CD4-positive, alpha-beta T cell treated with Interleukin-10 for 1 hour (primary cell): ENCODE measurements around the gene PLA2G3.

Experiments used
- DNase-seq: peaks from one replicate; pipeline ENCODE4 v3.0.0-alpha.2; 2020

Gene PLA2G3

DNA sequence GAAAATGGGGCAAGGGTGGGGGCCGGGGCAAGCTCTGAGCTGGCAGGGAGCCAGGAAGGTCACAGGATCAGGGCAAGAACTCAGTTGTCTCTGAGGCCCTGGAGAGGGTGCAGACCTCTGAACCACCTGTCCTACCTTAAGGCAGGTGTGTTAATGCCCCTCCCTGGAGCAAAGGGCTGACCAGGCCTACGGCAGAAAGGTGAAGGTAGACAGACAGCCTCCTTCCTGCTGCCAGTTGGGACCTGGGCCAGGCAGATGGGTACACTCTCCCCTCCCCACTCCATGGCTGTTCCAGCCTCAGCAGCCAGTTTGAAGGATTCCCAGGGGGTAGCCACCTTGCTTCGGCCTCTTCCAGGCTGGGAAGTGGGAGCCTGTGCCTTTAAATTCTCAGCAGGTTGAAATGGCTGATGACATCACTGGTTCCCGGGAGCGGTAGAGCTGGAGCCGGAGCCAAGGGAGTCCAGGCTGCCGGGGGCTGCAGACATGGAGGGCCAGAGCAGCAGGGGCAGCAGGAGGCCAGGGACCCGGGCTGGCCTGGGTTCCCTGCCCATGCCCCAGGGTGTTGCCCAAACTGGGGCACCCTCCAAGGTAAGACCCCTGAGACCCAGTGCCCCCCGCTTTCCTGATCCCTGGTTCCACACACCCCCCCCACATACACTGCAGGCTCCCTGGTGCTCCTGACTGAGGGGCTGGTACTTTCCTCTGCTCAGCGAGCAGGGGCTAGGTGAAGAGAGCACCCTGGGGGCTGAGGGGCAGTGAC is 17.6 kb downstream of the PLA2G3 start, which contains the start of gene INPP5J:
TSS of gene INPP5J (plus strand) at position 435 of the 760 bp plus-strand sequence. CDS start at position 484, 49 bp downstream.
- DNase-seq, result no peak

DNA sequence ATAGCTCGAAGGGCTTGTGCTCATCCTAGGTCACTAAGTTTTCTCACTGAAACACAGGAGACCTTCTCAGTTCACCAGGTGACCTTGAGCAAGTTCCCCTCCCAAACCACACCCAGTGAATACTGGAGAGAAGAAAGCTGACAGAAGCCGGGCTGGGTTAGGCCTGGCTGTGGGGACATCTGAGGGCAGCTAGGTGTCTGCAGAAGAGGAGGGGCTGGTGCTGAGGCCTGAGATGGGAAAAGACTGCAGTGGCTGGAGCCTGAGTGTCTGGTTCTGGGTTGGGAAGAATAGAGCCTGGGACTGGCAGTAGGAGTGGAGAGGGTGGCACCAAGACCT is 18.1 kb downstream of the PLA2G3 start:
- DNase-seq, result no peak

DNA sequence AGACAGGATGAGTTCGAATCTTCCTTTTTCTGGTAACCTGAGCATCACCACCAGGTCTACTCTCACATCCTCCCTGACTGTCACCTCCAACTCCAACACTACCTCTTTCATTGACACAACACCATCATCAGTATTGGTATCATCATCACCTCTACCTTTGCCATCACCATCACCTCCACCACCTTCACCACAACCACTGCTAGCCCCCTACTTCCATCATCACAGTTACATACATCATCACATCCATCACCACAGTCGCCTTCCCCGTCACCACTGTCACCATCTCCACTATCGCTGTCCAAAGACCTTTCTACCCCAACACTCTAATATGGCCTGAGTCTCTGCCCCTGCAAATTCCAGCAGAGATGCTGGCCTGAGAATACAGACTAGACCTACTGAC is 18.9 kb downstream of the PLA2G3 start:
- no peak for DNase-seq

DNA sequence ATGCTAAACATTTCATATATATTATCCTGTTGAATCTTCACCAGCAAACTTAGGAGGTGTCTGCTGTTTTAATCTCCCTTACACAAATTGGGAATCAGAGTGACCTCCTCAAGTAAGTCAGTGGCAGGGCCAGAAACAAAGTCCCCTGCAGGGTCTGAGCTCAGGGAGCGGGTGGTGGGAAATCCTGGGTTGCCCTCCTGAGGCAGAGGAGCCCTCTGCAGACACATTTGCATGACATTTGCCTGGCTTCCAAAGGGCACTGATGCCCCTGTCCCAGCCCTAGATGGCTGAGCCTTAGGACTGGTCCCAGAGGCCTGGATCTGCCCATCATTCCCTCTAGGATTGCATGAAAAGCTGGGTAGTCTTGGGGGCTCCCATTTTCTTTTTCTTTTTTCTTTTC is 19.7 kb downstream of the PLA2G3 start:
- no peak for DNase-seq

DNA sequence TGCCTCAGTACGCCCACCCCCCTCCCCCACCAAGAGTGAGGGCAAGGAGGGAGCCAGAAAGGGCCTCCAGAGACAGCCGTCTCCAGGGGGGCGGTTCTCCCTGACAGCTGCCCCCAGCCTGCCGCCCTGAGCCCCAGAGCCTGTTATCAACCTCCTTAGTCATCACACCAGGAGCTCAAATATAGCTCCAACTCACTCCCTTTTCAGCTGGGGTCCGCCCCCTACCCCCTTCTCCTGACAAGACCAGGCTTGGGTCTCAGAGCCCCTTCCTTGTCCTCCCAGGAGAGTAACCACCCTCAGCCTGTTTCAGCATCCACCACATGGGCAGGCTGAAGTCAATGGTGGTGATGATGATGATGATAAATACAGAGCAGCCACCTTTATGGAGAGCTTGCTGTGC is 20.1 kb downstream of the PLA2G3 start:
- DNase-seq, result no peak

DNA sequence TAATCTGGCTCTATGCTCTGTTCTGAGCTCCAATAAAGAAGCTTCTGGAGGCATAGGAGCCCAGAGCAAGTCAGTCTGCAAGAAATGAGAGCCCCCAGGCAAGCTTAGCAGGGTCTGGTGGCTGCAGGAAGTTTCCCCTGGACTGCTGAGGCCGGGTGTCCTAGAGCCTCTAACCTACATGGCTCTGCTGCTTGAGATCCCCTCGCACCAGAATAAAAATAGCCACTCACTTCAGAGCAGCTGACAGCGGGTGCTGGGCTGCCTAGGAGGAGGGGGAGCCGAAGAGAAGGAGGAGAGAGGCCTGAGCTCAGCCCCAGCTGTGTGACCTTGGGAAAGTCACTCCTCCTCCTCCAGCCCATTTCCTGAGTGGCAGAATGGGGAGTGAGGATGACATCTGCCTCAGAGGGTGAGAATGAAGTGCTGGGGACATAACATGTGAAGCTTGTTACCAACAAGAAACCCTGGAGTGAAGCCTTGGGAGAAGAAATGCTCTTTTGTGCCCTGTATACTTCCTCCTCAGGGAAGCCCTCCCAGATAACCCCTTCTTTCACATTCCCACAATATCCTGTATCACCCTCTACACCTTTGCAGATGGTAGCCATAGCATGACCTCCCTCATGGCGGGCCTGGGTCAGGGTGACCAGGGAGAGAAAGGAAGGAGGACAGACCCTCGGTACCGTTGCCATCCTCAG is 21.1 kb downstream of the PLA2G3 start:
- no peak for DNase-seq

DNA sequence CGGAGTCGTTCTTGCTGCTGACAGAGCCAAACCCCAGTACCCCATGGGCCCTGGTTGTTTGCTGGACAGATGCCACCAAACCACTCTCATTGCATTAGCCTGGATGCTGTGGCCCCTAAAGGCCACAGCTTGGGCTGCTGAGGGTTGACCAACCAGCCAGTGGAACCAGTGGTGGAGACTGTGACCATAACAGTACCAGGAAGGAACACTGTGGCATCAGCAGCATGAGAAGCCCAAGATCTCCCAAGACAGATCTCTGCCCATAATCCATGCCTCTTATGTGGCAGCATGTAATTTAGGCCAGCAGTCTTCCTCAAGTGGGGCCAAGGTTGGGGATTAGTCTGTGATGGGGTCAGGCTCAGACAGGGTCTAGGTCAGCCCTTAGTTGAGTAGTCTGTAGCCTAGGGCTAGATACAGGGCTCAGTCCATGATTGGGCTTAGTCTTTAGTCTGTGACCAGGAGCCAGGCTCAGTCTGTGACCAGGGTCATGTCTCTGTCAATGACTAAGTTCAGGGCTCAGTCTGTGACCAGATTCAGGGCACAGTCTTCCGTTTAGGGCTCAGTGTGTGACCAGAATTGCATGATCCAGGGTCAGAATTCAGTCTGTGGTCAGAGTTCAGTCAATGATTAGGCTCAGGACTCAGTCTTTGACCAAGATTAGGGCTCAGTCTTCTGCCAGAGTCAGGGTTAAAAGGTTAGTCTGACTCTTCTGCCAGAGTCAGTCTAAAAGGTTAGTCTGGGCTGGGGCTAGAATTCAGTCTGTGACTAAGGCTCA is 22.1 kb downstream of the PLA2G3 start:
- DNase-seq, result no peak

DNA sequence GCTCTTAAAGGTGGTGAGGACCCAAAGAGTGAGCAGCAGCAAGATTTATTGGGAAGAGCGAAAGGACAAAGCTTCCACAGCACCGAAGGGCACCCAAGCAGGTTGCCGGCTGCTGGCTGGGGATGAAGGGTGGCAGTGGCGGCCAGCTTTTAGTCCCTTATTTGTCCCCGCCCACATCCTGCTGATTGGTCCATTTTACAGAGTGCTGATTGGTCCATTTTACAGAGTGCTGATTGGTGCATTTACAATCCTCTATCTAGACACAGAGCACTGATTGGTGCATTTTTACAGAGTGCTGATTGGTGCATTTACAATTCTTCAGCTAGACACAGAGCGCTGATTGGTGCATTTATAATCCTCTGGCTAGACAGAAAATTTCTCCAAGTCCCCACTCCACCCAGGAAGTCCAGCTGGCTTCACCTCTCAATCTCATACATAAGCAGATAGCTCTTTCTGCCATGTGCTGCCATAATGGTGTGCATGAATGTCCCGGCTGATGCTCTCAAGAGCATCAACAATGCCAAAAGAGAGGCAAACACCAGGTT is 27.7 kb downstream of the PLA2G3 start:
- peak; percentile 1 for DNase-seq

DNA sequence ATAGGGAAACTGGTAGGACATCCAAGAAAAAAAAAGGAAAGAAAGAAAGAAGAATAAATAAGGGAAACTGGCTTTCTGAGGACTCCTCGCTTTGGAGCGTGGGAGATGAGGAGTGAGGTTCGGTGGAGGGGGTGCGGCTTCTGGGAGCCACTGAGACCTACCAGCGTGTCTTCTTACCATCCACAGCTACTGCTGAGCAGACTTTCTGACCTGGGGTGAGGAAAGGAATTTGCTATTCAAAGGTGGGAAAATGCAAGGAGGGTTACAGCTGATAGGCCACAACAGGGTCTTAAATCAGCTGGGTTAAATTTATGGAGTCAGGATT is 32.5 kb downstream of the PLA2G3 start:
- DNase-seq, result no peak

DNA sequence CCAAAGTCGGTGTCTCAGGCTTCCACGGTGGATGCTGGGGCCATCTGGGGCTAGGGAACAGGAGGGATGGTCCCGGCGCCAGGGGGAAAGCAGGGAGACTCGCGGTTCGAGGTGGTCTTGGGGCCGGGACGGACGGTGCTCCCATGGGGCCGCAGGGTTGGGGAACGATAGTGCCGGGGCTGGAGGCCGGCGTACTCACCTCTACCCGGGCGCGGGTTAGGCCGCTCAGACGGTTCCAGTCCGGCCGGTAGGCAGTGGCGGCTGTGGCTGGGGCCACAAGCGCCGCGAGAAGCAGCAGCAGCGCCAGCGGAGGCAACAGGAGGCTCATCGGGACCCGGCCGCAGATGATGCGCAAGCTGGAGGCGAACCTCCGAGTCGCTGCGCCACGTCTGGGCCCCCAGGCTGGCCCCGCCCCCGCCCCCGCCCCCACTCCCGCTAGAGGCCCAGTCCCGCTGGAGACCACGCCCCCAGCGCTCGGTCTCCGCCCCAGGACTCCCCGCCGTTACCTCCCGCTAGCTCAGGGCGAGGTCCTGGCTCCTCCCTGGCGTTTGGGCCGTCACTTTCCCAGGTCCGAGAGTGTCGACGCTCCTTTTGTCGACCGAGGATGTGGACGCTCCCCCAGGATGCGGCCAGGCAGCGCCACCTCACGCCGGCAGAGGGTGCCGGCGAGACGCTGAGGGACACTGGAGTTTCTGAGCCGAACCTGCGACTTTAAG is 33.0 kb downstream of the PLA2G3 start, which contains the start of gene SELENOM:
TSS of gene SELENOM (minus strand) at position 391 of the 716 bp plus-strand sequence. CDS start at position 328, 63 bp downstream.
- DNase-seq, result peak; percentile 91

DNA sequence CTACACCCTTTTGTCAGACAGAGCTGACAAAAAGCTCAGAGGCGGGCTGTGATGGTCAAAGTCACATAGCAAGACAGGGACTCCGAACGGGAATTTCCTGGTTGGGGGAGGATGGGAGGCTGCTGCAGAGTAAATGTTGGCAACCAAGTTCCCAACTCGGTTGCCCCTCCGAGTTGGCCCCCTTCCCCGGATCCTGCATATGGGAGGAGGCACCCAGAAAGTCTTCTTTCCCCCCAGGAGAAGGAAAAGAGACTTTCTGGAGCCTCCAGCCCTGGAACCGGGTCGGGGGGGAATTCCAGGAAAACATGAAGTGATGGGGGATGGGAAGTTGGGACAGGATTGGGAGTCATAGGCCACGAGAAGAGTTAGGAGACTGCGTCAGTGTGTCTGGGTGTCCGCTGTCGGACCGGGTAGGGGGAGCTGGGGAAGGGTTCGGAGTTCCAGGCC is 33.6 kb downstream of the PLA2G3 start:
- no peak for DNase-seq

DNA sequence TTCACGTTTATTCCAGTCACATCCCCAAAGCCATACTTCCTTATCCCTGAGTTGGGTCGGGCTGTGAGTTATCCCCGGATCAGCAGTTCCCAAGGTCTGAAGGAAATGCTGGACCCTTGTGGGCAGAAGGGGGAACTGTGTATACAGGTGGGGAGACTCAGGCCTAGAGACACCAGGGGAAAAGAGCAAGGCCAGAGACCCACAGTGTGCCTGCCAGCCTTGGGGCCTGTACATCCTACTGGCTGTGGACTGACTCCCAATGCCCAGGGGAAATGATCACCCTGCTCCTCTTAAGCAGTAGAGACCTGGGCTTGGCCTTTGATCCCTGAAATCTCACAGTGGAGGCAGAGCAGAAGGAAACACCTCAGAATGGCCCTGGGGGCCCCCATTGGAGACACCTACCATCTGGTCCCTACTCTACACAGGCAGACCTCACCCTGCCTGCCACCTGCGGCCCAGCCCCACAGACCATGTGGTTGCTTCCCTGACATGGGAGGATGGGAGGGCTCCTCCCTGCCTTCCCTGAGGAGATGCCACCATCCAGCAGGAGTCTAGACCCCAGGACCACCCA is 34.2 kb downstream of the PLA2G3 start:
- no peak for DNase-seq

DNA sequence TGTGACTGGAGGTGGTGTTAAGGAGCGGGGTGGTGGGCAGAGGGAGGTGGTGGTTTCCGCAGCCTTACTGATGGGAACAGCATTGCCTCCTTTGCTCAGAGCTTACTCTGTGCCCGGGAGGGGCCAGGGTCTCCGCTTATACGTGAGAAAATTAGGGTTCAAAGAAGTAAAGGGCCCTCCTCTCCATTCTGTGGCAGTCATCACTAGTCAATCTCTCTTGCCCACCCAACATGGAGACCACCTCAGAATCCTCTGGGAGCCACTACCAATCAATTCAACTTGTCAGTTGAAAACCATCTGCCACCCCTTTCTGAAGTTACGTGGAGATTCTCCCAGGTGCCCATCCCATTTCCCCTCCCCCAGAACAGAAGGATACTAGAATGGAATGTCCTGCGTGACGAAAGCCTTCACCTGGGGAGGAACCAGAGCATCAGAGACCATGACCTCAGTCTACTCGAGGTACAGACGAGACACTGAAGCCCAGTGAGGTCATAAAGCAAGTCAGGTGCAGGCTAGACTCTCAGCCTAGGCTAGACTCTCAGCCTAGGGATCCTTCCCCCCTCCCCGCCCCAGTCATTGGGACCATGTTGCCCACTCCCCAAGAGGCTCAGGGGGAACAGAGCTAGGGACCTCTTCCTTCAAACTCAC is 34.9 kb downstream of the PLA2G3 start:
- DNase-seq, result no peak

DNA sequence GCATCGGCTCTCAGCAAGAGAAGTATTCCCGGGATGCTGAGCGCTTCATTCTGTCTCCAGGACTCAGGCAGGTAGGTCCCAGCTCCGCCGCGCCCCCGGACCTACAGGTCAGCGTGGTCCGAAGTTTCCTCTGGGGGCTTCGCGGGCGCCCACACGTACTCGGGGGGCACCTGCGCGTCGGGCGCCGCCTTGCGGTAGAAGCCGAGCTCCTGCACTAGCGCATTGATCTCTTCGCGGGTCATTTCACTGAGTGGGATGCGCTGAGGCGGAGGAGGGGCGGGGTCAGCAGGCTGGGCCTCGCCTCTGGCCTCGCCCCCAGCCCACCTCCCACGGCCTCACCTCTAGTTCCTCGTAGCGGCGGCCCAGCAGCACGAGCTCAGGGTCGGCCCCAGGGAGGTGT is 35.4 kb downstream of the PLA2G3 start:
- peak; percentile 25 for DNase-seq

DNA sequence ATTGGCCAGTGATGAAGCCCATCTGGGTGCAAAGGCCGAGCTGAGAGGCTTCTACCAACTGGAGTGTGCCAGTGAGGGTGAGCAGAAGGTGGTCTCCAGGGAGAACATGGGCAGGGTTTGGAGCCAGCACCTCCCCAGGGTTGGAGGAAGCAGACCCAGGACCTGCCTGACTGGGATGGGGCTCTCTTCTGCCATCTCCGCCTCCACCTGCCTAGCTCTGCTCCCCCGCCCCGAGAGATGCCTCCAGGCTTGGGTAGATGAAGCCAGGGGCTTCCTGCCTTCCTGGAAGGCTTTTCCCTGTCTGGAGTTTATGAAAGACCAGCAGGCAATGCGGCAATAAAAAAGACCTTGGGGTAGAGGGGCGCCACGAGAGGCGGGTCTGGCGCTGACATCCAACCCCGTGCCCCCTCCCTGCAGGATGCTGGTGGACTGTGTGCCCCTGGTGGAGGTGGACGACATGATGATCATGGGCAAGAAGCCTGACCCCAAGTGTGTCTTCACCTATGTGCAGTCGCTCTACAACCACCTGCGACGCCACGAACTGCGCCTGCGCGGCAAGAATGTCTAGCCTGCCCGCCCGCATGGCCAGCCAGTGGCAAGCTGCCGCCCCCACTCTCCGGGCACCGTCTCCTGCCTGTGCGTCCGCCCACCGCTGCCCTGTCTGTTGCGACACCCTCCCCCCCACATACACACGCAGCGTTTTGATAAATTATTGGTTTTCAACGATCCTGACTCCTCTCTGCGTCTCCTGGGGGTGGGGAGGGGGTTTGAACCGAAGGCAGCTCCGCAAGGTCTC is 36.2 kb downstream of the PLA2G3 start:
- DNase-seq, result no peak

DNA sequence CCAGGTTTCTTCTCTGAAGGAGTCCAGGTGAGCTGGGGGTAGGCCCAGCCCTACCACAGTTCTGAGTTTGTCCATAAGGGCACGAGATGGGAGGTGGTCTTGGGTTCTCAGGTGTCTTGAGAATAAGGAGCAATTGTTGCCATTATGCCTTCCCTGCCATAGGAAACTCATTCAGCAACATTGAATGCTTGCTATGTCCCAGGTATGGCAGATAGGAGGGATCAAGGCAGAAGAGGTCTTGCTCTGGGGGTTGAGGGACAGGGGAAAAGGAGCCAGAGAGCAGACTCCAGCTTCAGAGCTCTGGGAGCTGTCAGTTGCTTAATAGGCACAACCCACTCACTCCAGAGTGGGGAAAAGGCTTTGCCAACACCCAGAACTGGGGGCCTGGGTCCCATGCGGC is 37.2 kb downstream of the PLA2G3 start:
- no peak for DNase-seq

DNA sequence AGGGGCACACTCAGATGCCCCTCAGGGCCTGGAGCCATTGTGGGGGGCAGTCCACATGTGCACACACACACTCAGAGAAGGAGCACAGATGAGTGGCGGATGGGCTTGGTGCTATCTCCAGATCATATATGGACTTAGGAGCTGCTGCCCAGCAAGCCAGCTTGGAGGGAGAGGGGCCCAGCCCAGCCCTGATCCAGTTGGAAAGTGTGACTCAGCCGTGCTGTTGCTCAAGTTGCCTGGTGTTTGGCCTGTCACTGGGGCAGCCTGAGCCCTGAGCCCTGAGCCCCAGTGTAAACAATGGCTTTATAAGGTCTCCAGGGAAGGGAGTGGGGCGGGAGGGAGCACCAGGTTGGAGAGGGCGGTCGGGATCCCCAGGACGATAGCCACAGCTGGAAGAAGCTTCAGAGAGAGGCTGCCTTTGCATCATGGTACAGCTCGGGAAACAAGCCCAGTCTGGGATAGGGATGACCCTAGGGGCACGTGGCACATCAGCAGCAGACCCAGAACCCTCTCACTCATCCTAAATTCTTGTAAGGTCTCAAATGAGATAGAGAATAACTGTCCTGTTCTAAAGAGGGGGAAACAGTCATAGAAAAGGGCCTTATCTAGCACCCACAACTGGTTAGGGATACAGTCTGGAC is 37.7 kb downstream of the PLA2G3 start:
- no peak for DNase-seq

DNA sequence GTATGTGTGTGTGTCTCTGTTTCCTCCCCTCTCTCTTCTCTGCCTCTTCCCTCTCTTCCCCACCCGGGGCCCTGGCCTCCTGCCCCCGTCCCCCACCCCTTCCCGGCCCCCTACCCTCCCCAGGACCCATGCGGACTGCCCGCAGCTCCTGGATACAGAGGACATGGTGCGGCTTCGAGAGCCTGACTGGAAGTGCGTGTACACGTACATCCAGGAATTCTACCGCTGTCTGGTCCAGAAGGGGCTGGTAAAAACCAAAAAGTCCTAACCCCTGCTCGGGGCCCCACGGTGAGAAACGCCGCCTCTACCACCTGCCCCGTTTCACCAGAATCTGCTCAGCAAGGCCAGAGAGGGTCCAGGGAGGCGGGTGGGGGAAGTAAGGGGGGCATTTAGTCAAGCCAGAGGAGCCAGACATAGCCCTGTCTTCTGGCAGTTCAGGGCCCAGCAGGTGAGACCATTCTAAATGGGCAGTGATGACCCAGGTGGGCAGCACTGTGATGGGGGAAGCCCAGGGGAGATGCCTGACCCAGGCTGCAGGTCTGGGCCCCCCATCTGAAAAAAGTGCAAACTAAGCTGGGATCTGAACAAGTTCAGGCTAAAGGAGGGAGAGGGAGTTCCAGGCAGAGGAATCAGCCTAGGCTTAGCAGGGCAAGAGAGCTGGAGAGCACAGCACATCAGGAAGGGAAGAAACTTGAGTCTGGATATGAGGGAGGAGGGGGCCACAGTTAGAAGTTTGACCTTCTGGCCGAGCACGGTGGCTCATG is 39.4 kb downstream of the PLA2G3 start:
- no peak for DNase-seq
